ENCODE results near the gene IL20RB.
"Not testable (repeated sequence)": the region's sequence is repeated elsewhere in the genome, so short reads cannot be mapped to it uniquely, and the experiment has no call there.

The IL20RB gene

GRCh38 chr3:136987398-136987980 lies 29.7 kb downstream of the IL20RB start:
- not testable (repeated sequence) for DNase-seq (ENCODE audit: low spot score)

GRCh38 chr3:136988651-136989050 lies 30.9 kb downstream of the IL20RB start:
- DNase-seq (ENCODE audit: low spot score): no peak

- no peak for DNase-seq (ENCODE audit: low spot score)
Observed at GRCh38 chr3:136989781-136990524, 32.2 kb downstream of the IL20RB start.

- DNase-seq (ENCODE audit: low spot score): no peak
Observed at GRCh38 chr3:136990826-136991225, 33.0 kb downstream of the IL20RB start.

- no peak for DNase-seq (ENCODE audit: low spot score)
Observed at GRCh38 chr3:136992115-136992514, 34.3 kb downstream of the IL20RB start.

- peak; percentile 53 for DNase-seq (ENCODE audit: low spot score)
Observed at GRCh38 chr3:136994772-136995516, 37.2 kb downstream of the IL20RB start.

GRCh38 chr3:136995652-136996051 lies 37.9 kb downstream of the IL20RB start:
- no peak for DNase-seq (ENCODE audit: low spot score)

GRCh38 chr3:137000039-137000438 lies 42.3 kb downstream of the IL20RB start:
- DNase-seq (ENCODE audit: low spot score): no peak

- not testable (repeated sequence) for DNase-seq (ENCODE audit: low spot score)
Observed at GRCh38 chr3:137007376-137007775, 49.6 kb downstream of the IL20RB start.

GRCh38 chr3:137008131-137008530 lies 50.3 kb downstream of the IL20RB start:
- DNase-seq (ENCODE audit: low spot score): no peak

GRCh38 chr3:137008976-137009375 lies 51.2 kb downstream of the IL20RB start:
- no peak for DNase-seq (ENCODE audit: low spot score)

GRCh38 chr3:137010137-137010536 lies 52.4 kb downstream of the IL20RB start:
- no peak for DNase-seq (ENCODE audit: low spot score)

- no peak for DNase-seq (ENCODE audit: low spot score)
Observed at GRCh38 chr3:137011153-137011552, 53.4 kb downstream of the IL20RB start.

- no peak for DNase-seq (ENCODE audit: low spot score)
Observed at GRCh38 chr3:137012097-137012501, 54.3 kb downstream of the IL20RB start.

- peak; percentile 90 for DNase-seq (ENCODE audit: low spot score)
Observed at GRCh38 chr3:137013951-137014688, 56.3 kb downstream of the IL20RB start.

- DNase-seq (ENCODE audit: low spot score): not testable (repeated sequence)
Observed at GRCh38 chr3:137017316-137017715, 59.5 kb downstream of the IL20RB start.

- DNase-seq (ENCODE audit: low spot score): peak; percentile 20
Observed at GRCh38 chr3:137020315-137020714, 62.5 kb downstream of the IL20RB start.

GRCh38 chr3:137020888-137021287 lies 63.1 kb downstream of the IL20RB start:
- DNase-seq (ENCODE audit: low spot score): no peak

GRCh38 chr3:137024348-137024747 lies 66.6 kb downstream of the IL20RB start:
- no peak for DNase-seq (ENCODE audit: low spot score)

- no peak for DNase-seq (ENCODE audit: low spot score)
Observed at GRCh38 chr3:137026701-137027100, 68.9 kb downstream of the IL20RB start.

GRCh38 chr3:137032465-137033120 lies 74.8 kb downstream of the IL20RB start:
- DNase-seq (ENCODE audit: low spot score): peak; percentile 76

GRCh38 chr3:137035631-137036030 lies 77.8 kb downstream of the IL20RB start:
- no peak for DNase-seq (ENCODE audit: low spot score)
